Measurements from ENCODE around the gene SETDB2.
"Not testable (repeated sequence)": the region's sequence is repeated elsewhere in the genome, so short reads cannot be mapped to it uniquely, and the experiment has no call there.

The SETDB2 gene

DNA sequence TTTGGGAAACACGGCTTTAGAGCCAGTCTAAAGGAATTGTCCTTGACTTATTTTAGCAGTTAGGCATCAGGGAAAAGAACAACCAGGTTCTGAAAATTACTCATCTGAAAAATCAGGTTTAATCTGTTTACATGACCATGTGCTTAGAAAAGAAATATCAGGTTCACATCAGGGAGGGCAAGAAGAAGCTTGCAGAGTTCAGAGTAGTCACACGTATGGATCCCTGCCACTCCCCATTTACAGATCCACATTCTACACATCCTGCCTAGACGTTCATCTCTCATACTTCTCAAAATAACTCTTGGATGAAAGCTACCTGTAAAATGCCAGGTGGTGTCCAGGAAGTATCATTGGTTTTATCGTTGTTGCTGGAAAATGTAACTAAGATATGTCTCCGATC, 37.7 kb downstream of the SETDB2 start:
- no peak for DNase-seq

DNA sequence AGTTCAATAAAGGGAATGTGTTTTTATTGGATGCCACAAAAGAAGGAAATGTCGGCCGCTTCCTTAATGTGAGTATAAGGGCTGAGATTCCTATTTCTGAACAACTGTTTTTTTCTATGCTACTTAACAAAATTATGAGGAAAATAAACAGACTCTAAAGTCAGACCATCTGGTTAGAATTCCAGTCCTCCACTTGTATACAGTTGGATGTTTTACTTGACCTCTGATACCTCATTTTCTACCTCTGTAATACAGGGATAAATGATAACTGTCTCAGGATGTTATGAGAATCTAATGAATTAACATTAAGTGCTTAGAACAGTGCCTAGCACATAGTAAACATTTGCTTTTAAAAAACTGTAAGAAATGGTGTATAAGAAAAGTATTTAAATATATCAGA, 44.5 kb downstream of the SETDB2 start:
- DNase-seq: no peak

DNA sequence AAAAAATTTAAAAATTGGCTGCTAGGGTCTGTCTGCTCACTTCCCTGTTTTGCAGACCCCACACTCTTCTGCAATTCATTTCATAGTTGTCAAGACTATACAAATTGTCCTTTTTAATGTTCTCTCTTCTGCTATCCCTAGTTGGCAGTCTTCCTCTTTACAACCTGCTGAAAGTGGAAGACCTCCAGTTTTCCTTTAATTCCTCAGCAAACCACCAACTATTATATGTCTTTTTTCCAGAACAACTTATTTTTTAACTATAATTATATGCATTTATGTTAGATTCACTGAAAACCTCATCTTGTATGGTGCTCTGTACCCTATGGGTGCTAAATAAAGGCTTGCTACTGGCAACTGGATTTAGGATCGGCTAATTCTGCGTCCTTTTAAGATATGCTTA, 50.6 kb downstream of the SETDB2 start:
- no peak for DNase-seq

DNA sequence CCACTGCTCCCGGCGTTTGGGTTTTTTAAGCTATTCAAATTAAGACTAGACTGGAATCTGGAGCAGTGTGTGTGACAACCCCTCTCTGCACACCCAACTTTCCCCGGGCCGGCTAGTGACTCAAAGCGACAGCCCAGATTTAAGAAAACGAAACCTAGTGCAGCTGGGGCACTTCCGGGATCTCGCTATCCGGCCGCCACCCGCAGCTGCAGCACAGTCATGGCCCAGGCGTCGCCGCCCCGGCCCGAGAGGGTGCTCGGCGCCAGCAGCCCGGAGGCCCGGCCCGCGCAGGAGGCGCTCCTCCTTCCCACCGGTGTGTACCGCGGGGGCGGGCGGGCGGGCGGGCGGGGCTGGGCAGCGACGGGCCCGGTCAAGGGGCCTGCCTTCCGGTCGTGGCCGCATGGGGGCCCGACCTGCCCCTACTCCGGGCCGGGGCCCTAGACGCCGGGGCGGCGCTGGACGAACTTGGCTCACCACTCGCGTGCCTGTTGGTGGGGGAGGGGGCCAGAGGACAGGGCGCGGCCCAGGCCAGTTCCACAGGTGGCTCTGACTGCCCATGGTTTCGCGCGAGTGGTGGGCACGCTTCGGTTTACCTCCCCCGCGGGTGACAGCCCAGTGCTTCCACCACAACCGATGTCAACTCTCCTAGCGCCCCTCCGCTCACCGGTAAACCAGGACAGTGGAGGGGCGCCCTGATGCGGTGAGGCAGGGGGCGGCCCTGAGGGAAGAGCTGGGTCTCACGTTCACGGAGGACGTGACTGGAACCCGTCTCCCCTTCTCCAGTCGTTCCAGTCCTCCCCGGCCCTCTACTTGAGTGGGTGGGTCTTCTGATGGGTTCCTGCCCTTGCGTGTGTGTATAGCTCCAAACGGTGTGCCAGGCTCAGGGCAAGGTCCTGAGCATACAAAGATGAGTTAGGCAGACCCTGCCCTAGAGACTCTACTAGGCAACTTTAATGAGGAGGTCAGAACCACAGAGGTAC, 52.0 kb downstream of the SETDB2 start, which contains the start of gene PHF11:
TSS of gene PHF11 (plus strand) at position 171 of the 980 bp plus-strand sequence. CDS start at position 220, 49 bp downstream.
- DNase-seq: no peak

DNA sequence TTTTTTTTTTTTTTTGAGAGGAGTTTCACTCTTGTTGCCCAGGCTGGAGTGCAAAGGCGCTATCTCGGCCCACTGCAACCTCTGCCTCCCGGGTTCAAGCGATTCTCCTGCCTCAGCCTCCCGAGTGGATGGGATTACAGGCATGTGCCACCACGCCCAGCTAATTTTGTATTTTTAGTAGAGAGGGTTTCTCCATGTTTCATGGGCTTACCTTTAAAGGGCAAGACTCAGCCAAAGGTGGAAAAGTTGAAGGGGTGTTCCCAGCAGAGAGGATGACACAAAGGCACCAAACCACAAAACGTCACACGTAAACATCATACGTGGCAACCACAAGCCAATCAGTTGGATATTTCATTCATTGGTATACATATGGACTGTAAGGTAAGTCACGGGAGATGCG, 52.8 kb downstream of the SETDB2 start:
- DNase-seq: not testable (repeated sequence)

DNA sequence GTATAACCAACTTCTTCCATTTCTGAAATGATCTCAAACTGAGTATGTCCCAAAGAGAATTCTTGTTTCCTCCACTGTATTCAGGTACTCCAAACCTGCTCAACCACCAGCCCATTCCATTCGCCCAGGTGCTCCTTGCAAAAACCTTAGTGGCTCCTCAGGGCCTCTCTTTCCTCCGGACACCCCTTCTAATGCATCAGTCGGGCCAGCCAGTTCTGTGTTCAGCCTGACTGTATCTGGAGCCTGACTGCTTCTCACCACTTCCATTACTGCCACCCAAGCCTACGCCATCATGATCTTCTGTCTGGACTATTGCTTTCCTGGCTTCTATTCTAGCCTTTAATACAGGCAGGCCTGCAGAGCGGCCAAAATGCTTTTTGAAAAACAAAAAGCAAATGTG, 53.2 kb downstream of the SETDB2 start:
- DNase-seq: no peak

DNA sequence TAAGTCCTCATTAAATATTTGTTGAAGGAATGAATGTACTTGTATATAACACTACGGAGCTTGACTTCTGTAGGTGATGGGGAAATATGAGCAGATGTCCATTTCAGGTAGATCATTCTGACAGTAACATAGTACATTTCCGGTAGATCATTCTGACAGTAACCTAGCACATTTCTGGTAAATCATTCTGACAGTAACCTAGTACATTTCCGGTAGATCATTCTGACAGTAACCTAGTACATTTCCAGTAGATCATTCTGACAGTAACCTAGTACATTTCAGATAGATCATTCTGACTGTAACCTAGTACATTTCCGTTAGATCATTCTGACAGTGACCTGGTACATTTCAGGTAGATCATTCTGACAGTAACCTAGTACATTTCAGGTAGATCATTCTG, 54.1 kb downstream of the SETDB2 start:
- DNase-seq: no peak

DNA sequence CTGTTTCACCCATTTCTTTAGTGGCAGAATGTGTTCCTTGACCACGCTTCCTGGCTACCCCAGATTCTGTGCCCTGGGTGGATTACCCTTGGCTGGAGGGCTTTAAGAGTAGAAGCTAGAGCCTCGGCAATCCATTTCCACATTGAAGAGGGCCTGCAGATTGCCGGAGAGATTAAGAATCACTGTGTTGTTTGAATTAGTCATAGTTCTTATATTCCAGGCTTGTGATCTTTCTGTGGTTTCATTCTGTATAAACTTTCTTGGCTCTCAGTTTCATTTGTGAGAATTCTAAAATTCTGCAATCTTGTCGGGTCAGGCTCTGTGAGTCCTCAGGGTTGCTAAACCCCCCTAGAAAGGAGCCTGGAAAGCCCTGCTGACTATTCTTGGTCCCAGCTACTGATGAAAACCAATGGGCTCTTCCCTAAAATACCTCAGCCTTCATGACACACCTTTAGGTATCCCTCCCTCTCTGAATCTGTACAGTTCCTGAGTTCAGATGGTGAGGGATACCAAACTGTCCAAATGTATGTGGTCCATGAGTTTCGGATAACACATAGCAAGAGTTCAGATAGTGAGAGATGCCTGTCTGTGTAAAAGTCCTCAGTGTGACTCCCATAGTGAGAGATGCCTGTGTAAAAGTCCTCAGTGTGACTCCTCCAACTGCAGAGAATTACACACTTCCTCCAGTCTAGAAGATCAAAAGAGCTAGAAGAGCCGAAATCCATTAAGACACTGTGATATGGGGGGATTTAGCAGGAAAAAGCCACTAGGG, 56.0 kb downstream of the SETDB2 start:
- DNase-seq: no peak

DNA sequence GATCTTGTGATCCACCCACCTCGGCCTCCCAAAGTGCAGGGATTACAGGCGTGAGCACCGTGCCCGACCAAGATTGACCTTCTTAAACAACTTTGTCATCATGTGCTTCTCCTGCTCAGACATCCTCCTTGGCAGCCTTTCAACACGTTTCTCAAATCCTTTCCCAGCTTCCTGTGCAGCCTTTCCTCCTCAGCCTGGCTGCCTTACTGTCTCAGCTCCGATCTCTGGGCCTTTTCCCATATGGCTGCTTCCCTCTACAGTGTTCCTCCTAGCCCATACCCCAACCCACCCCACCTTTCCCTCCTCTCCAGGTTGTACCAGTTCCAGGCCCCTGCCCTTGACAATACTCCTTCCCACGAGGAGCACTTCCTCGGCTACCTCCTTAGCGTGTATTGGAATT, 58.9 kb downstream of the SETDB2 start:
- DNase-seq: no peak

DNA sequence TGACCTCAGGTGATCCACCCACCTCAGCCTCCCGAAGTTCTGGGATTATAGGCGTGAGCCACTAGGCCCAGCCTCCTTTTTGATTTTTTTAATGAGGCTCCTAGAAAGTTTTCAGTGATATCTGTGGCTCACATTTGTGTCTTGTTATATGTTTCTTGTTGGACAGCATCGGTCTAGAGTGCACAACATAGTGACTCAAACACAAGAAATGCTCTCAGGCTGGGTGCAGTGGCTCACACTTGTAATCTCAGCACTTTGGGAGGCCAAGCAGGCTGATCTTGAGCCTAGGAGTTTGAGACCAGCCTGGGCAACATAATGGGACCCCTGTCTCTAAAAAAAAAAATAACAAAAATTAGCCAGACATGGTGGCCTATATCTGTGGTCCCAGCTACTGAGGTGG, 59.9 kb downstream of the SETDB2 start:
- no peak for DNase-seq

DNA sequence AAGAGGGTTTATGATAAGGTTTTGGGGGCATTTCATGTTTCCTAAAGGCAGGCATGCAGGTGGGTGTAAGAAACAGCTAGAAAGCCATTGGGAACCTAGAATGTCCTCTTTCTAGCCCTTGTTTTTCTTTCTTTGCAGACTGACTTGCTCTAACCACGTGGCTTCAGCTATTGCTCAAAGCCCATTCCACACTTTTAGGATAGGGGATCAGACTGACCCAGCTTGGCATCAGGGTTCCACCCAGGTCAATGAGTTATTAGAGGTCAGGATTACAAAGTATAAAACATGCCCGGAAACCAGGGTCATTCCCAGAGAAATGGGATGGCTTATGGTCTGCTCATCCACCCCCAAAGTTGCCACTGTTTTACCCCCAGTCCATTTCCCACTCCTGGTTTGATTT, 68.5 kb downstream of the SETDB2 start:
- no peak for DNase-seq

DNA sequence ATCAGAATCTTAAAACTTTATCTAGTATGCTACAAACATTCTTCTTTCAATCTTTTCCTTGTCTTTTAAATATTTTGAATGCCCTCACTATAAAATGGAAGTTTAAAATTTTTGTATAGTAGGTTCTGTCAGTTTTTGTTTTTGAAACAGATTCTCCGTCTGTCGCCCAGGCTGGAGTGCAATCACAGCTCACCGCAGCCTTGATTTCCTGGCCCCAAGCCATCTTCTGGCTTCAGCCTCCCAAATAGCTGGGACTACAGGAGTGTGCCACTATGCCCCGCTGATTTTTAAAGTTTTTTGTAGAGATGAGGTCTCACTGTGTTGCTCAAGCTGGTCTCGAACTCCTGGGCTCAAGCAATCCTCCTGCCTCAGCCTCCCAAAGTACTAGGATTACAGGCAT, 72.4 kb downstream of the SETDB2 start:
- no peak for DNase-seq

DNA sequence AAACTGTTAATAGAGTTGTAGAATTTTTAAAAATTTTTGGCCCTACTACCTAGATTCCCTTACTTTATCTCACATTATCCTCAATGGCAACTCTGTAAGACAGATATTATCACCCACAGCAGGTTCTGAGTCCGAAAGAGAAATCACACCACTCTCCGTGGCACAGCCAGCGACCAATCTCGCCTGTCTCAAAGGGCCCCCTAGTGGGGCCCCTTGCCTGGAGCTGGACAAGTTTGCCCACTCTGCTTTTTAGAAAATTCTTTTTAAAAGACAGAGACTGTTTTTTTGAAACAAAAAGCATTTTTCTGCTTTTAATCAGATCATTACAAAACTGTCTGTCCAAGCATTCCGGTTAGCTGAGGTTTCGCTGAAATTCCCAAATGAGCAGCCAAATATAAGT, 73.4 kb downstream of the SETDB2 start:
- DNase-seq: no peak

DNA sequence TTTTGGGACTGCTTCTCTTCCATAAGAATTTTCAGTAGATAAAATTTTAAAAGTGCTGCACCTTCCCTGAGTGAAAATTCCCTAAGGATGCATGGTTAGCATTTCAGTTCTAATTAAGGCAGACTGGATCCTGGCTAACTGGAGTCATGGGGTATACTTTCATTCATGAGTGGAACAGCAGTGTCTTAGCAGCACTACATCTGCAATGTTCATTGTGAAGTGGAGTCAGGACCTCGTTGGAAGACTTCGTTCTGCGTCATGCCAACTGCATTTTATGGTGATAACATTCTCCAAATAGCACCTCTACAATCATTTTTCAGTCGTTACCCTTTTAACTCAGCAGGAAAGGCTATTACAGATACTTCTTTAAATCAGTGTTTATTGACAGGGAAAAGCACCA, 77.2 kb downstream of the SETDB2 start:
- DNase-seq: no peak

DNA sequence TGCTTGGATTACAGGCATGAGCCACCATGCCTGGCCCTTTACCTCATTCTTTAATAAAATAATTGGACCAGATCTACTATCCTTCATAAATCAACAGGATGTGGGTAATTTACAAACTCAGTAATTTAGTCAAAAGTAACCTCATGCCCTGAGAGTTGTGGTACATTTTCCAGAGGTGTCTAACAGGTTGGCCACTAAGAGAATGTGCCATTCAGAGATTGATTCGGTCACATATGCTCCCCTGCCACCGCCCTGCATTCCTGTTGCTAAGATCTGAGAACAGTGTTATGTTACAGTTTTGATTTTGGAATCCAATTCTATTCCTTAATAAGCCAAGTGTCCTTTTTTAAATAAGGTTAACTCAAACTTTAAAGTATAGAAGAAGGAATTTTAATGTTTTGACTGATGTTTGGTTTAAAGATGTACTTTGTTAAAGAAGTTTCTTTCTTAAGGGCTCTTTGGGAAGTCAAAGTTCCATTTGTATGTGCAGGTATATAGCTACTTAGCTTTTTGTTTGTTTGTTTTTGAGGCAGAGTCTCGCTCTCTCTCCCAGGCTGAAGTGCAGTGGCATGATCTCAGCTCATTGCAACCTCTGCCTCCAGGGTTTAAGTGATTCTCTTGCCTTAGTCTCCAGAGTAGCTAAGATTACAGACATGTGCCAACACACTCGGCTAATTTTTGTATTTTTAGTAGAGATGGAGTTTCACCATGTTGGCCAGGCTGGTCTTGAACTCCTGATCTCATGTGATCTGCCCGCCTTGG, 80.8 kb downstream of the SETDB2 start:
- no peak for DNase-seq

DNA sequence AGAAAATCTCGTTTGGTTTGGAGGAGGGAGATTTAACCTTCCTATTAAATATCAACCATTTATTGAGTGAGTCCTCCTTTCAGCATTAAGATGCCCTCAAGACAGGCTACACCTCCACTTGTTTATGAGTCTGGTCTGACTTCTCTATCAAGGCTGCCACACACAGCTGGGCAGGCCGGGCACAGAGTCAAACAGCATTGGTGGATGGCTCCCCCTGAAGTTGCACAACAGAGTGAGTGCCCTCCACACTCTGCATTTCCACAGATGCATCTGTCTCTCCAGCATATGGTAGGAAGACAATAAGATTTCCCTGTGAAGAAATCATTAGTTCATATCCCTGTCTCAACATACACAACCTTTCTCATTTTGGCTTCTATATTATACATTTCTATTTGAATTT, 83.0 kb downstream of the SETDB2 start:
- DNase-seq: no peak

DNA sequence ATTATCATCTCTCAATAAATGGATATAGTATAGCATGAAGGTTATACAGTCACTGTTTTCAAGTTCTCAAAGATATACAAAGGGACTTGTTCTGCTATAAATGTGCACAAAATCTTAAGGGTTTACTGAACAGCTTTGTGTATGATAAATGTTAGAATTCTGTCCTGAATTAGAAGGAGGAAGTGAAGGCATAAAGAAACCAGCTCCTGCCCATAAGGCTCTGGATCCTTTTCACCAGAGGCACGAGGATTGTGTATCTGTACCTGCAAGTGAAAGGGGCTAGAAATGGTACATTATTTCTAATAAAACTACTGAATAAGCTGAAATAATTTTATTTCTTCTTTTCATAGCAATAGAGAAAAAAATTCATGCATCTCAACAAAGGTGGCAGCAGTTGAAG, 84.1 kb downstream of the SETDB2 start:
- no peak for DNase-seq

DNA sequence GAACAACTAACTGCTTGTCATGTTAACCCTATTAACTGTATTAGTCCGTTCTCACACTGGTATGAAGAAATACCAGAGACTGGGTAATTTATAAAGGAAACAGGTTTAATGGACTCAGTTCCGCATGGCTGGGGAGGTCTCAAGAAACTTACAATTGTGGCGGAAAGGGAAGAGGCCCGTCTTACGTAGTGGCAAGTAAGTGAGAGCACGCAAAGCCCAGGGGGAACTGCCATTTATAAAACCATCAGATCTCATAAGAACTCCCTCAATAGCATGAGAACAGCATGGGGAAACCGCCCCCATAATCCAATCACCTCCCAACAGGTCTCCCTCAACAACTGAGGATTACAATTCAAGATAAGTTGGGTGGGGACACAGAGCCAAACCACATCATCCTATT, 86.4 kb downstream of the SETDB2 start:
- DNase-seq: no peak

DNA sequence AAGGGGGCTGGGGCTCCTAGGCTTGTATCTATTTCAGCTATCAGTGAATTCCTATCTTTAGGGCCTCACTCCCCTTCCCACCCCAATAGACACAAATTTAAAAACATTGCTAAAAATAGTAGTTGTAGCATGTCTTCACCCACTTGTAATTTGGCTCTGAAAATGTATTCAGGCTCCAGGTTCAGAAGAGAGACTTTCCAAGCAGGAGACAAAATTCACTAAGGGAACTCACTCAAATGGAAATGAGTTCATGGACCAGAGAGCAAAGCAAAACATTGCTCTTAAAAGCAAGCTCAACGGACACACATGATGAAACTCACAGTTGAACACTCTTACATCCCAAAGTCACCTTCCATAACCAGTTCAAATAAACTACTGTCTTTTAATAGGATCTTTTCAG, 88.5 kb downstream of the SETDB2 start:
- no peak for DNase-seq

DNA sequence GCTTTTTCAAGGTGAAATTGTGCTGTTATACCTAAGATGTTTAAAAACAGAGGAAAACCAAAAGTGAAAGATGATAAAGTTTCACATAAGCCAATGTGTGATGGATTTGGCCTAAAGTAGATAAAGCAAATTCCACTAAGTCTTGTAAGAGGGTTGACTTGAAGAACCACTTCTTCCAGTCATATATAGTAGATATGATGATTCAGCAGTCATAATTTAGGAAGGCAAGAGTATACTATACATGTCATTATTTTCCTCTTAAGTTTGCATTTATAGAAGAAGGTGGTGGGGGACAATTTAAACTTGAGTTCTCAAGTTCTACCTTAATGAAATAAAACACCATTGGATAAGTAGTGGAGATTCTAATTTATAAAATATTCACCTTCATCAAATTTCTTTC, 88.9 kb downstream of the SETDB2 start:
- DNase-seq: no peak

DNA sequence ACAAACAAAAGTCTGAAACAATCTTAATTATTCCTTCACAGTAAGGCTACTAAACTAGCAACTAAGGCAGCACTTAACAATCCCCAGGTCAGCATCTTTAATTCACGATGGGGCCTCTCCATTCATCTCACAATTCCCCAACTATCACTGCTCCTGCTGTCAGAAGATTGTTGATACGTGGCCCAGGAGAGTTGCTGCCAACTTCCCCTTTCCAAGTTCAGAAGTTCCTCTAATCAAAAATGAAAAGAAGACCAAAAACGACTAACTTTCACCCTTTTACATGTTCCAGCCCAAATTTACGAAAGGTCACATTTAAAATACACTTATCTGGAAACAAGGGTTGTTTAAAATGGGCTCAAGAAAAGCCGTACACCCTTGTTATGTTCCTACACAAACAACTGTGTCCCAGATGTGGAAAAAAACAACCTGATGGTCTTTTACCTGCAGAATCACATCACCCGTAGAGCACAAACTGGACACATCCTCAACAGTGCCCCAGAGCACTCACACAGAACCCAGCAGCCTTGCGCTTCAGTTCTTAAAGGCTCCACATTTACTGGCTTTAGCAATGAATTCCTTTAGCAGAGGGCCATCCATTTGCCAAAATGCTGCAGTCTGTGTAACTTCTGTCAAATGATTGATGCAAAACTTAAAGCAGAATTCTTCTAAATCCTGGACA, 89.7 kb downstream of the SETDB2 start:
- DNase-seq: no peak

DNA sequence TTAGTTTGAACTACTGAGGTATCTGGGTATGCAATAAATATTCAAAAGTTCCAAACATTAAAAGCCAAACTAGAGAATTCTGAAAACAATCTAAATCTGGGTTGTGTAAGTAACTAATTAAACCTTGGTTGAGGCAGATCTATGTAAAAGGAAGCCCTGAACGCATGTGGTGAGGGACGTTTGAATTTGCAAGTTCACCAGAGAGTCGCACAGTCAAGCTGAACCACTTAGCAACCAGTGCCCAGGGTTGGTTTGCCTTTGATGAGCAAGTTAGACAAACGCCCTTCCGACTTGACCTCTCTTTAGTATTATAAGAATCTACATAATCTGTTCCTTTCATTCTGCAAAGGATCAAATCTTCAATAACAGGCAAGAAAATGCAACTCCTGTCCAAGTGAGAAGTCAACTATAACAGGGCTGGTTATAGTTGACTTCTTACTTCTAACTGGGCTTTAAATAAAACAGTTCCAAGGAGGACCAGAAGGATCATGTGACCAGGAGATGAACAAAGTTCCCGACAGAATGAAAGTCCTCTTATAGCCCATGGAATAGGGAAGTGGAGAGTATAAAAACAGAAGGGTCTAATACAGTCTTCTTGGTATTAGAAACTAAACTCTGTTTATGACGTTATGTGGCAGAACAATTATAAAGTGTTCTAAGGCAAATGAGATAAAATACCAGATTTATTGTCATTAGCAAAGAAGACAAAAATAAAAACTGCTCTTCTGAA, 92.2 kb downstream of the SETDB2 start:
- no peak for DNase-seq
